ENCODE data around the gene EEIG1.
A peak's percentile ranks its signal among the peaks of the same experiment; 100 is the strongest.

Gene EEIG1

GRCh38 chr9:127999461-127999860 lies 18.7 kb upstream of the EEIG1 start:
- no peak for DNase-seq

GRCh38 chr9:127993721-127994120 lies 12.9 kb upstream of the EEIG1 start:
- DNase-seq: no peak

GRCh38 chr9:127991757-127992274 lies 11.0 kb upstream of the EEIG1 start:
- DNase-seq: no peak

- DNase-seq: no peak
These were observed 10.4 kb upstream of the EEIG1 start for GRCh38 chr9:127991017-127991756.

GRCh38 chr9:127990554-127990953 lies 9.8 kb upstream of the EEIG1 start:
- no peak for DNase-seq

- no peak for DNase-seq
These were observed 8.3 kb upstream of the EEIG1 start for GRCh38 chr9:127989094-127989493.

- no peak for DNase-seq
These were observed 6.4 kb upstream of the EEIG1 start for GRCh38 chr9:127987103-127987614.

GRCh38 chr9:127985011-127985410 lies 4.2 kb upstream of the EEIG1 start:
- no peak for DNase-seq

GRCh38 chr9:127983847-127984289 lies 3.1 kb upstream of the EEIG1 start:
- DNase-seq: no peak

GRCh38 chr9:127982912-127983311 lies 2.1 kb upstream of the EEIG1 start:
- DNase-seq: no peak

- DNase-seq: no peak
These were observed 851 bp upstream of the EEIG1 start for GRCh38 chr9:127981559-127982121.

GRCh38 chr9:127980060-127980705 lies 606 bp downstream of the EEIG1 start:
- DNase-seq: peak; percentile 55

- DNase-seq: no peak
These were observed 1.3 kb downstream of the EEIG1 start for GRCh38 chr9:127979333-127980059.

GRCh38 chr9:127979015-127979332 lies 1.8 kb downstream of the EEIG1 start:
- DNase-seq: no peak

GRCh38 chr9:127977884-127978647 lies 2.7 kb downstream of the EEIG1 start:
- no peak for DNase-seq

- DNase-seq: peak; percentile 16
These were observed 3.5 kb downstream of the EEIG1 start for GRCh38 chr9:127977009-127977883.

GRCh38 chr9:127976498-127976897 lies 4.3 kb downstream of the EEIG1 start:
- DNase-seq: peak; percentile 24

GRCh38 chr9:127975376-127976315 lies 5.1 kb downstream of the EEIG1 start:
- no peak for DNase-seq

- peak; percentile 12 for DNase-seq
These were observed 6.0 kb downstream of the EEIG1 start for GRCh38 chr9:127974769-127975261.
